Amniotic stem cell (primary cell): ENCODE measurements around the gene CREBL2.
"Not testable (repeated sequence)": the region's sequence is repeated elsewhere in the genome, so short reads cannot be mapped to it uniquely, and the experiment has no call there.

Experiments used
- DNase-seq: peaks from one replicate; lab custom pipeline; 2025; lab: John Stamatoyannopoulos, UW

Gene CREBL2

GRCh38 chr12:12598864-12599263, 12.8 kb upstream of the CREBL2 start:
- DNase-seq: no peak

GRCh38 chr12:12599750-12600643, 11.7 kb upstream of the CREBL2 start:
- DNase-seq: no peak

- DNase-seq: no peak
Measured at GRCh38 chr12:12600659-12601058, 11.0 kb upstream of the CREBL2 start.

- DNase-seq: no peak
Measured at GRCh38 chr12:12604740-12605139, 6.9 kb upstream of the CREBL2 start.

GRCh38 chr12:12606781-12607589, 4.7 kb upstream of the CREBL2 start:
- DNase-seq: no peak

GRCh38 chr12:12608557-12608957, 3.1 kb upstream of the CREBL2 start:
- DNase-seq: no peak

- no peak for DNase-seq
Measured at GRCh38 chr12:12609692-12610091, 2.0 kb upstream of the CREBL2 start.

GRCh38 chr12:12610711-12611110, 965 bp upstream of the CREBL2 start:
- no peak for DNase-seq

GRCh38 chr12:12612358-12612757, 682 bp downstream of the CREBL2 start:
- DNase-seq: no peak

- DNase-seq: no peak
Measured at GRCh38 chr12:12613344-12613743, 1.7 kb downstream of the CREBL2 start.

- no peak for DNase-seq
Measured at GRCh38 chr12:12614342-12614741, 2.7 kb downstream of the CREBL2 start.

- no peak for DNase-seq
Measured at GRCh38 chr12:12616512-12617310, 5.0 kb downstream of the CREBL2 start.

GRCh38 chr12:12618064-12618463, 6.4 kb downstream of the CREBL2 start:
- not testable (repeated sequence) for DNase-seq

- DNase-seq: no peak
Measured at GRCh38 chr12:12620730-12621315, 9.1 kb downstream of the CREBL2 start.

GRCh38 chr12:12622418-12622817, 10.7 kb downstream of the CREBL2 start:
- DNase-seq: no peak

- DNase-seq: no peak
Measured at GRCh38 chr12:12624498-12624992, 12.9 kb downstream of the CREBL2 start.

- DNase-seq: no peak
Measured at GRCh38 chr12:12626471-12626870, 14.8 kb downstream of the CREBL2 start.

- DNase-seq: no peak
Measured at GRCh38 chr12:12627308-12627827, 15.7 kb downstream of the CREBL2 start.

- no peak for DNase-seq
Measured at GRCh38 chr12:12628013-12628412, 16.3 kb downstream of the CREBL2 start.

- no peak for DNase-seq
Measured at GRCh38 chr12:12630850-12631249, 19.2 kb downstream of the CREBL2 start.

- no peak for DNase-seq
Measured at GRCh38 chr12:12635651-12636050, 24.0 kb downstream of the CREBL2 start.
